HG03469 (cell line): ENCODE results near the gene NR1D1.
A peak's percentile ranks its signal among the peaks of the same experiment; 100 is the strongest.

Experiments used
- ATAC-seq: cut with Tn5 transposase; IDR thresholded peaks from one replicate; pipeline ENCODE4 v1.9.1; 2021; ENCODE audit warnings: mild to moderate bottlenecking, moderate library complexity, moderate number of reproducible peaks; ENCODE audit not compliant: unreplicated experiment

The NR1D1 gene

GRCh38 chr17:40097931-40098845 lies 2.2 kb downstream of the NR1D1 start:
- no peak for ATAC-seq

DNA sequence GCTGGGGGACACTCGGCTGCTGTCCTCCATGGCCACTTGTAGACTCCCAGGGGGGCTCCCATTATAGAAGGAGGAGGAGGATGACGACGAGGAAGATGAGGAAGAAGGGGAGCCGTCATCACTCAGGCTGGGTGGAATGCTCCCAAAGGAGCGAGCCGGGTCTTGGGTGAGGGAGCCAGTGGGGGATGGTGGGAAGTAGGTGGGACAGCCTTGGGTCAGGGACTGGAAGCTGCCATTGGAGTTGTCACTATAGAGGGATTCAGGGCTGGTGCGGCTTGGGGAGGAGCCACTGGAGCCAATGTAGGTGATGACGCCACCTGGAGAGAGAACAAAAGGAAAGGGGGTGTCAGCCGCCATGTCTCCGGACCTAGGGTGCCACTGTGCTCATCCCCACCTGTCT lies 3.3 kb downstream of the NR1D1 start:
- ATAC-seq, result no peak

DNA sequence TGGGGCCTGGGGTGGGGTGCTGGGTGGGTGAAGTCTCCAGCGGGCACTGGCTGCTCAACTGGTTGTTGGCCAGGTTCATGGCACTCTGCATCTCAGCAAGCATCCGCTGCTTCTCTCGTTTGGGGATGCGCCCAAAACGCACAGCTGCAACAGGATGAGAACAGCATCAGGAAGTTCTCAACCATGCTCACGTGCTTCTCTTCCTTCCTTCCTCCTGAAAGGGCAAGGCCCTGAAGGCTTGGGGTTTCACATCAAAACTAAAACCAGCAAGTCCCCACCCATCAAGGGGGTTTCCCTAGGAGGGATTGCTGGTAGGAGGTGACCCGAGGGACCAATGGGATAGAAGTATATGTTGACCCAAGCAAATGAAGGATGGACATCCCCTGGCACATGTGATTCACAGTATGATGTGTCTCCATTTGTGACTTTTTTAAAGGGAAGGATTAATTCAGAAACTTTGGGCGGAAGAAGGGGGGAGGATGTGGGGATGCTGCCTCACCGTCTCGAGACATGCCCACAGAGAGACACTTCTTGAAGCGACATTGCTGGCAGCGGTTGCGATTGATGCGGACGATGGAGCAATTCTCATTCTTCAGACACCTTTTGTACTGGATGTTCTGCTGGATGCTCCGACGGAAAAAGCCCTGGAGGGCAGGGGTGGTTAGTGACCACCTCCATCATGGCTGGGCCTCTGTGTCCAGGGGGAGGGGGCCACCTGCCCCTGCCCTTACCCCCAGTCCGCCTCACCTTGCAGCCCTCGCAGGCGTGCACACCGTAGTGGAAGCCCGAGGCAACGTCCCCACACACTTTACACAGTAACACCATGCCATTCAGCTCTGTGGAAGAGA lies 4.2 kb downstream of the NR1D1 start:
- ATAC-seq, result peak; percentile 38

- no peak for ATAC-seq
Measured at GRCh38 chr17:40095351-40095943, 4.9 kb downstream of the NR1D1 start.

DNA sequence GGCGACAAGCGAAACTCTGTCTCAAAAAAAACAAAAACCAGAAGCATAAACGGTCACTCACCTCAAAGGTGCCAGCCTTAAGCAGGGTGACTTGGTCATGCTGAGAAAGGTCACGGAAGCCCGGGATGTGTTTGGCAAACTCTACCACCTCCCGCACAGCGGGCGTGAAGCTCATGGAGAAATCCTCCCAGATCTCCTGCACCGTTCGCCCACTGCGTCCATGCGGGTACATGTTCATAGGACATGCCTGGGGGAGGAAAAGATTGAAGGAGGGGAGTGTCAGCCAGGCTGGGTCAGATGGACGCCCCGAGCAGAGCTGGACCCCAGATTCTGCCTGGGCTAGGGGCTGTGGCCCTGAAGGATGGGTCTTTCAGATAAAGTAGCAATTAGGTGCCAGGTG lies 5.5 kb downstream of the NR1D1 start:
- ATAC-seq, result no peak

- no peak for ATAC-seq
Measured at GRCh38 chr17:40093580-40094201, 6.7 kb downstream of the NR1D1 start.

DNA sequence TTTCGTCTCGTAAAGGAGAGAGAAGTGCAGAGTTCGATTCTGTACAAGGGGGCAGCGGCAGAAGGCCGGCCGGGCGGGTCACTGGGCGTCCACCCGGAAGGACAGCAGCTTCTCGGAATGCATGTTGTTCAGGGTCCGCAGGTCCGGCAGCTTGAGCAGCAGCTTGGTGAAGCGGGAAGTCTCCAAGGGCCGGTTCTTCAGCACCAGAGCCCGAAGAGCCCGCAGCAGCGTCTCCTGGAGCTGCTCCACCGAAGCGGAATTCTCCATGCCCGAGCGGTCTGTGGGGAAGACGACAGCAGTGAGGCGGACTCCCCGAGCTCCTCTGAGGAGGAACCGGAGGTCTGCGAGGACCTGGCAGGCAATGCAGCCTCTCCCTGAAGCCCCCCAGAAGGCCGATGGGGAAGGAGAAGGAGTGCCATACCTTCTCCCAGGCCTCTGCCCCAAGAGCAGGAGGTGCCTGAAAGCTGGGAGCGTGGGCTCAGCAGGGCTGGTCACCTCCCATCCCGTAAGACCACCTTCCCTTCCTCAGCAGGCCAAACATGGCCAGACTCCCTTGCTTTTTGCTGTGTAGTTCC lies 7.3 kb downstream of the NR1D1 start:
- ATAC-seq, result no peak

DNA sequence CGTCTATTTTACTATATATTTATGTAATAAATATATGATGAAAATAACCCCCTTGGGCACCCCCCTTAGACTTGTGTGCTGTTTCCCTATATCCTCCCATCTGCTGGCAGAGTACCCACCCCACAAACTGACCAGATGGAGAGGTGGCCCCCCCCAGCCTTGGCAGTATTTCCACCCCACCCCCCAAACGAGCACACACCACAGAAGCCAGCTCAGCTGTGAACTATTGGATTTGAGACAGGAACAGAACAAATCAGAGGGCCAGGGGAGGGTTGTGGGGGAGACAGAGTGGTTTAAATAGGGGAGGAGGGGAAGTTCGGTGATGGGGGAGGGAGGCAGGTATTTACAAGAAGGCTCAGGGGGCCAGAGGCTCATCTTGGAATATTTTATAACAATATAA lies 7.8 kb downstream of the NR1D1 start:
- no peak for ATAC-seq

DNA sequence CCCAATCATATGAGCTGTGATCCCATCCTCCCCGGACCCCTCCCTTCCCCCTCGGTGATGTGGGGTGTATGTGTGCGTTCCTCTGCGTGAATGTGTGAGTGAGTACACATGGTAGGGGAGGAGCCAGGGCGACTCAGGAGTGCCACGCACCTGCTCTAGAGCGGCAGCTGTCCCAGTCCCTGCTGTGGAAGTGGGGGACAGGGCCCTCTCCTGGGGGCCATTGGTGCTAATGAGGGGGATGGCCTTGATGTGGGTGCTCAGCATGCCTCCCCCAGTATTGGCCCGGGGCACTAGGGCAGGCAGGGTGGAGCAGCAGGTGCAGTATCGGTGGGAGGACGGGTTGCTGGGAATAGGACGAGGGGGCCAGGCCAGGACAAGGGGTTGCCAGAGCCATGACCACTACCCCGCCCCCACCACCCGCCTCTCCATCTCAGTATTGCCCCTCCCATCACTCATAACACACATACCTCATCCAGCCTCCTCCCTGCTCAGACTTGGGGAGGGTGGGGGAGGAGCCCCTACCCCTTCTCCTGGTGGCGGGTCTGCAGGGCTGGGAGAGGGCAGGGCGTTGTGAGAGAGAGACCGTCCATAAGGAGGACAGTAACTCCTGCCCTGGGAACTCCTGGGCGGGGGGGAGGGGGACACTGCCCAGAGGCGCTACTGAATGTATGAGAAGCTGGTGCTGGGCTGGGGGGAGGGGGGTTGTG lies 8.5 kb downstream of the NR1D1 start:
- ATAC-seq, result no peak

GRCh38 chr17:40090237-40091119 lies 9.9 kb downstream of the NR1D1 start:
- no peak for ATAC-seq

DNA sequence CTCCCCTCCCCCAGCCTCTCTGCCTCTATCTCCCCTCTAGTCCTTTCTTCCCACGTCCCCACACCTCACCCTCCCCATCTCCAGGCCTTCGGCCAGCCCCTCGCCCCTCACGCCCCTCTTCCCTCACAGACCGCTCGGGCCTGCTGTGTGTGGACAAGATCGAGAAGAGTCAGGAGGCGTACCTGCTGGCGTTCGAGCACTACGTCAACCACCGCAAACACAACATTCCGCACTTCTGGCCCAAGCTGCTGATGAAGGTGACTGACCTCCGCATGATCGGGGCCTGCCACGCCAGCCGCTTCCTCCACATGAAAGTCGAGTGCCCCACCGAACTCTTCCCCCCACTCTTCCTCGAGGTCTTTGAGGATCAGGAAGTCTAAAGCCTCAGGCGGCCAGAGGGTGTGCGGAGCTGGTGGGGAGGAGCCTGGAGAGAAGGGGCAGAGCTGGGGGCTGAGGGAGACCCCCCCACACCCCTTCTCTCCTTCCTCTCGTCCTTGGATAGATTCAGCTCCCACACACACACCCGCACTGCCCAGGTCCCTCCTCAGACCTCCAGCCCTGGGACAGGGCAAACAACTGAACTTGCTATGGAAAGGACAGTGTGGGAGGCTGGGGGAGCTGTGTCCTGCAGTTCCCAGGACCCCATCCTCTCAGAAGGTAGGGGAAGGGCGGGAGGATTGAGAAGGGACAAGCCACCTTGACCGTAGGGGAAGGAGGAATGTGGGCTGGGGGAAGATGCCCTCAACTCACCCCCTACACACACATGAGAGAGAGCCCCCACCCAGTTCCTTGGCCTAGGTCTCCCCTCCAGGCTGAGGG lies 11.1 kb downstream of the NR1D1 start:
- no peak for ATAC-seq

- no peak for ATAC-seq
Measured at GRCh38 chr17:40087903-40088718, 12.3 kb downstream of the NR1D1 start.

DNA sequence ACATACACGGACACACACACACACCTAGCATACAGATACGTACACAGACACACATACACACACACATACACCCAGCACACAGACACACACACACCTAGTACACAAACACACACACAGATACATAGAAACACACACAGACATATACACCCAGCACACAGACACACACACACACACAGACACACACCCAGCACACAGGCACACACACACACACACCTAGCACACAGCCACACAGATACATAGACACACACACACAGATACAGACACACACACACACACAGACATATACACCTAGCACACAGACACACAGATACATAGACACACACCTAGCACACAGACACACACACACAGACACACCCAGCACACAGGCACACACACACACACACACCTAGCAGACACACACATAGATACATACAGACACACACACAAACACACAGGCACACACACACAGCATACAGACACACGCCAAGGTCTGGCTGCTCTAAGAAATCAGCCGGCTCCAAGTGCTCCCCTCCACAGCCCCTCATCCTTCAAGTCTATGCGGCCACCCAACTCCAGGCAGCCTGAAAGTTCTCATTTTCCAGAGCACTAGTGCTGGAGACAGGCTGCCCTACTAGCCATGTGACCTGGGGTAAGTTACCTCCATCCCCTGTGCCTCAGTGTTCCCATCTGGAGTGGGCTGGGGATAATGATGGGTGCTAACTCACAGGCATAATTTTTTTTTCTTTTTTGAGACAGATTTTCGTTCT lies 13.2 kb downstream of the NR1D1 start:
- ATAC-seq, result no peak

DNA sequence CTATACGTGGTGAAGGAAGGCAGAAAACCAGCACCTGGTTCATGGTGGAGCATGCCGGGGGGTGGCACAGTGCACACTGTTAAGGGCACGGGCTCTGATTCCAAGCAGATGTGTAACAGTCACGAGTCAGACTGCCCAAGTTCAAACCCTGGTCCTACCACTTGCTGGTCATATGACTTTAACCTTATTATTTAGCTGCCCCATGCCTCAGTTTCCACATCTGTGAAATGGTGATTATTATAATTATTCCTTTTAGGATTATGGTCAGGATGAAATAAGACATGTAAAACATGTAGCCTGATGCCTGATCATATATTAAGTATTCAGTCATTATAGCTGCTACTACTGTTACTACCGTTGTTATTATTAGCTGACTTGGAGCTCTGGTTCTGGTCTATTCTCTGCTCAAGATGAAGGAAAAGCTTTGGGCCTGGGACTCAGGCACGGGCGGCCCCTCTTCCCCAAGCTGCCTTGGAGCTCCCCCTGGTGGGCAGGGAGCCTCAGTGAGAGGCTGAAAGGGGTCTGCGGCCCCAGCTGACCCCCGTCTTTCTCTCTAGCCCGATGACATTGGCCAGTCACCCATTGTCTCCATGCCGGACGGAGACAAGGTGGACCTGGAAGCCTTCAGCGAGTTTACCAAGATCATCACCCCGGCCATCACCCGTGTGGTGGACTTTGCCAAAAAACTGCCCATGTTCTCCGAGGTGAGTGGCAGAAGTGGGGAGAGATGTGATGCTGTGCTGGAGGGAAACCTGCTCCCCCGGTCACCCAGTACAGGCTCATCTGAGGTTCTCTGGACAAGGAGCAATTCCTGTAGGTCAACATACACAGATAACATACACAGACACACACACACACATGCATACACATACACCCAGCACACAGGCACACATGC lies 14.0 kb downstream of the NR1D1 start:
- no peak for ATAC-seq

- no peak for ATAC-seq
Measured at GRCh38 chr17:40084477-40084876, 15.9 kb downstream of the NR1D1 start.

GRCh38 chr17:40079545-40079944 lies 20.8 kb downstream of the NR1D1 start:
- no peak for ATAC-seq
